Subcutaneous abdominal adipose tissue (tissue), 5 donors: ENCODE measurements around the gene CLK3.

Experiments
- H3K27ac ChIP-seq: one replicate; pipeline ENCODE4 v1.7.0; 2013; ENCODE audit warnings: low read depth, mild to moderate bottlenecking, inconsistent platforms, low read length, moderate library complexity
- H3K27me3 ChIP-seq, 5 donors: one replicate each; pipeline ENCODE4 v1.7.0; 2013; ENCODE audit warnings: low read length in 5 of 5, inconsistent platforms in 1 of 5; ENCODE audit not compliant: control insufficient read depth in 5 of 5, insufficient read depth in 4 of 5
- H3K36me3 ChIP-seq, 5 donors: one replicate each; pipeline ENCODE4 v1.7.0; 2013; ENCODE audit warnings: low read length in 5 of 5; ENCODE audit not compliant: control insufficient read depth in 5 of 5, insufficient read depth in 5 of 5
- H3K4me1 ChIP-seq, 5 donors: one replicate each; pipeline ENCODE4 v1.7.0; 2013; ENCODE audit warnings: low read length in 5 of 5, mild to moderate bottlenecking in 3 of 5, moderate library complexity in 1 of 5; ENCODE audit not compliant: control insufficient read depth in 5 of 5, insufficient read depth in 5 of 5
- H3K4me3 ChIP-seq, 5 donors: one replicate each; pipeline ENCODE4 v1.7.0; 2013; ENCODE audit warnings: low read length in 5 of 5, low read depth in 1 of 5
- H3K9ac ChIP-seq, 5 donors: one replicate each; pipeline ENCODE4 v1.7.0; 2013; ENCODE audit warnings: low read length in 5 of 5, mild to moderate bottlenecking in 4 of 5, moderate library complexity in 3 of 5
- H3K9me3 ChIP-seq, 5 donors: one replicate each; pipeline ENCODE4 v1.7.0; 2013; ENCODE audit warnings: low read length in 5 of 5; ENCODE audit not compliant: control insufficient read depth in 5 of 5
- donor health status: healthy.
- donor health status: healthy.
- donor health status: healthy.
- donor health status: healthy.
- donor health status: healthy.

CLK3 gene

DNA sequence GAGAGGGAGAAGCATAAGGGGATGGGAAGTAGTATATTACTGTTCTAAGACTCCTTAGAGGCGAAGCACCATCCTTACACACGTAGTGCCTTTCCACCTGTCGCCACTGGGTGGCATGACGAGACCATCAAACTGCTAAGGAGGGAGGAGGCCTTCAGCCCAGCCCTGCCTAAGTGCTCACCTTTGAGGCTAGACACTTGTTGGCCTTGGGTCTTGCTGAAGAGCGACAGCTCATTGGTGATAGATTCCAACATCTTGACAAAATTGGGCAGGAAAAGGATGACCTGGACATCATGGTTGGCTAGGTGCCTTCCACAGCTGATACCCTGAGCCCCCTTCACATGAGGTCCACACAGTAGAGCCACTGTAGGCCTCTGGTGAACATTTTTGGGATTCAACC, 19.6 kb downstream of the CLK3 start:
- Histone ChIP-seq H3K4me1 (peaks cover 0 to 4% (median 2%) of the 10 kb centered on the region in 5 donors), H3K9me3 (no peaks in the 10 kb centered on the region), H3K36me3 (peaks cover 9 to 98% (median 92%) of the 10 kb centered on the region in 5 donors), H3K27me3 (no peaks in the 10 kb centered on the region), H3K4me3 (no peak overlapping the region), H3K27ac (no peak overlapping the region), H3K9ac (no peak overlapping the region)

DNA sequence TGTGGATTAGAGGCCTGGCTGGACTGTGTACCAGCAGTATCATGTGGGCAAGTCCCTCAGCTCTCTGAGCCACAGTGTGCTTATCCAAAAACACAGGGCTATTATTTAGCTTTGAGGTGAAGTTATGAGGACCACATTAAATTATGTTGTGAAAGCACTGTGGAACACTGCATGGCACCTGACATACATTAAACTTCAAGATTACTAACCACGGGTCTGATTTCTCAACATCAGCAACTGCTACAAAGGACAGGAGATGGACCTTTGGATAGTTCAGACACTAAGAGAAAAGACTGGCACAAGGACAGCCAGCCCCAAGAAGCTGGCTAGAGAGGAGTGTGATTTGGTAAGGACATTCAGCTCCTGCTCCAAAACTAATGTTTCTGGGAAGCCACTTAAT, 21.3 kb downstream of the CLK3 start:
- H3K9me3 ChIP-seq: no peaks in the 10 kb centered on the region
- H3K27me3 ChIP-seq: no peaks in the 10 kb centered on the region
- peaks cover 9 to 88% (median 83%) of the 10 kb centered on the region in 5 donors for H3K36me3 ChIP-seq
- no peak overlapping the region for H3K4me3 ChIP-seq
- no peak overlapping the region for H3K9ac ChIP-seq
- H3K27ac ChIP-seq: no peak overlapping the region
- peaks cover 0 to 3% (median 0%) of the 10 kb centered on the region in 5 donors for H3K4me1 ChIP-seq

DNA sequence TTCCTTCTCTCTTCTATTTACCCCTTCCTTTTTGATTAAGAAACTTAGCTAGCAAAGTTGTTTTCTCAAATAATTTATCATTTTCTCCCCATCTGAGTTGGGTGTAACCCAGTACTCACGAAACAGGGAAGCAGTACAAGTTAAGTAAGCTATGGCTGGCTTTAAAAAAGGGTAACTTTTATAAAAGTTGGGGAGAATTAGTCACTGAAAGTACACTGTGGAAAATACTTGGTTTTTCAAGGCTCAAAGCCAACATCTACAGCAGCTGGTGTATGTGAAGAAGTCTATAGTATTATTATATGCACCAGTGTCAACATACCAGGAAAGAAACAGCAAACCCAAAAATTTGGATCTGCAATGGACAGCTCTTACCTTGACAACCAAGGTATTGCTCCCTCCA, 25.5 kb downstream of the CLK3 start:
- H3K27ac ChIP-seq: no peak overlapping the region
- H3K4me1 ChIP-seq: peaks cover 0 to 21% (median 14%) of the 10 kb centered on the region in 5 donors
- no peak overlapping the region for H3K9ac ChIP-seq
- peaks cover 0 to 58% (median 42%) of the 10 kb centered on the region in 5 donors for H3K36me3 ChIP-seq
- H3K27me3 ChIP-seq: no peaks in the 10 kb centered on the region
- H3K9me3 ChIP-seq: no peaks in the 10 kb centered on the region
- H3K4me3 ChIP-seq: no peak overlapping the region

DNA sequence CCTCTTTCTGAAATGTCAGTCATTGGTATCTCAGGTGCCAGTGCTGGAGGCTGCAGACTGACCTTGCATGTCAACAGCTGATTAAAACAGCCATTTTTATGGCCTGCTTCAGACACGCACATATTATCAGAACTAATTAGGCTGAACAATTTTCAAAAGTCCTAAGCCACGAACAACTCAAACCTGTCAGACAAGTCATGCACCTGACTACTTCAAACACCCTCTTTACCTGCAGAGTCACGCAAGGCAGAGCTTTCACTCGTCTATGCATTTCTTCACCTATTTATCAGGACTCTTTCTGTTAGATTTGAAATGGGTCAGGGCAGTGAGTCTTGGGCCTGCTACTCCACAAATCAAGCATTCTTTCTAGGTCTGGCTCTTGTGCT, 26.7 kb downstream of the CLK3 start:
- Histone ChIP-seq H3K9ac (peak overlapping the region in 1 of 5 donors; percentile 24), H3K9me3 (no peaks in the 10 kb centered on the region), H3K4me3 (no peak overlapping the region), H3K27ac (no peak overlapping the region), H3K27me3 (no peaks in the 10 kb centered on the region), H3K4me1 (peaks cover 0 to 21% (median 14%) of the 10 kb centered on the region in 5 donors), H3K36me3 (peaks cover 0 to 46% (median 31%) of the 10 kb centered on the region in 5 donors)

DNA sequence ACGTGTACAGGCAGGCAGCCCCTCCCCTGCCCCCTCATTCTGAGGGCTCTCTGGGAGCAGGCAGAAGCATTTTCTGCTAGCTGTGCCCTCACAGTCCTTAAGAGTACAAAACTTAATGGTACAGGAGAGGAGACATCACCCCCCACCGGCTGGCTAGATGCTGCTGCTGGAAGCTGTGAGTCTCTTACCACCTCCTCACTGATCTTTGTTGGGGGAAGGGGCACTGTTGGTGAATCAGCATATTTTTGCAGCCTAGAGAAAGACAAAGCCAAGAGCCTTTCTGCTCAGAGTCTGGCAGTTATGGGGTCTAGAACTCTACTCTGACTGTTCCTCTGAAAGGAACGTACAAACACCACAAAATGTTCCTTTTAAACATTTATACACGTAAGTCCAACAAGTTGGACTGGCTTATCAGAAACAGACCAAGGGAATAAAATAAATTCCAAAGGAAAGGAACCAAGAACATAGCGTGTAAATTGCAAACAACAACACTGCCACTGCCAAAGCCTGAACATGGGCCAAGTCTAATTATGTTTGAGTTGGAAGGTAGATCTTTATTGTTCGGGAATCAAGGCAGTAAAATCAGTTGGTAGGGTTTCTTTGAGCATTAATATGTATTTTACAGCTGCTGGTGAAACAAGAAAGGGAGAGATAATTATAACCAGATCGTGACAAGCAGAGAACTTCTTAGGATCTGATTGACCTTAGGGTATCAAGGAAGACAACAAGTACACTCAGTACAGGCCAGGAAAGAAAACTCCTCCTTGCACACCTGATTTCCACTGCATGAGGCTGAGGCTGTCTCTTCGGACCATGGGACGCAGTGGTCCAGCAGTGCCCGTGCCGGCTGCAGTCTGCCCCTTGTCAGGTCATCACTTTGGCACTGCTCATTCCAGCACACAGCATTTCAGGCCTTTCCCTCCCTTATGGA, 27.4 kb downstream of the CLK3 start:
- no peak overlapping the region for H3K27ac ChIP-seq
- peaks cover 0 to 44% (median 24%) of the 10 kb centered on the region in 5 donors for H3K36me3 ChIP-seq
- no peaks in the 10 kb centered on the region for H3K9me3 ChIP-seq
- H3K27me3 ChIP-seq: no peaks in the 10 kb centered on the region
- no peak overlapping the region for H3K4me3 ChIP-seq
- H3K9ac ChIP-seq: peak overlapping the region in 2 of 5 donors; percentile 3 to 23
- H3K4me1 ChIP-seq: peaks cover 0 to 21% (median 14%) of the 10 kb centered on the region in 5 donors

DNA sequence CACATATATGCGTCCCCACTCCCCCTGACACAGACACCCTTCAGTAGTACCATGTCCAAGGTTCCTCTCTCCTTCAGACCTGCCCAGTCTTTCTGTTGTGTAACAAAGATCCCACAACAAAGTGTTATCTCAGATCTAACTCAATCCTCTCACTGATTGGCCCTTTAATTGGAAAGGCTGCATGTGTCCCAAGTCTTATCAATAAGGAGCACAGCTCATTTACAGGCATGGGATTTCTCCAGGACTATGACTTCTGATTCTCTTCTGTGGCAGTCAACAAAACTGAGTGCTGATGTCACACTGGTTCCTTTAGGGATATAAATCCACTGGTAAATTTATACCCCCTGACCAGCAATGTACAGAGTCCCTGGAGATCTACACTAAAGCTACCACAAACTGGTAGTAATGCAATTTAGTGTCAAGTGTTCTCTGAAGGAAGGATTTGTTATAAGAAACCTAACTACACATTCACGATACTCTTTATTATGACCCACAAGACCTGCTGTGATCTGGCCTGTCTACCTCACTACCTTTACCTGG, 28.1 kb downstream of the CLK3 start:
- H3K4me1 ChIP-seq: peaks cover 0 to 27% (median 14%) of the 10 kb centered on the region in 5 donors
- H3K4me3 ChIP-seq: no peak overlapping the region
- no peak overlapping the region for H3K27ac ChIP-seq
- peak overlapping the region in 2 of 5 donors; percentile 3 to 23 for H3K9ac ChIP-seq
- H3K27me3 ChIP-seq: no peaks in the 10 kb centered on the region
- H3K9me3 ChIP-seq: no peaks in the 10 kb centered on the region
- peaks cover 0 to 39% (median 24%) of the 10 kb centered on the region in 5 donors for H3K36me3 ChIP-seq

DNA sequence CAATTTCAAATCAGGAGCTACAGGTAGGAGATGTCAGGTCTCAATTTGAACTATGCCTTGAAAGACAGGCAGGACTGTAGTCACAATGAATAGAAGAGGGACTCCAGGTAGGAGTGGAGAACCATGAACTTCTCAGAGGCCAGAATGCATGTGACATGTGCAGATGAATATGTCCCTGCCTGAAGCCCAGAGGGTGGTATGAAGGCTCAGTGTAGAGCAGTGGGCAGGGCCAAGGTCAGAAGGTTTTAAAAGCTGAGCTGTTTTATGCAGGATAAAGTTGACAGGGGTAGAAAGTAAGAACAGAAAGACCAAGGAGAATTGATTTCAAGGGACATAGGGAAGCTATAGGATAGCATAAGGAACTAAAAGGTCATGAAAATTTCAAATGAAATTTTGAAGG, 30.8 kb downstream of the CLK3 start:
- H3K4me1 ChIP-seq: peaks cover 5 to 43% (median 14%) of the 10 kb centered on the region in 5 donors

DNA sequence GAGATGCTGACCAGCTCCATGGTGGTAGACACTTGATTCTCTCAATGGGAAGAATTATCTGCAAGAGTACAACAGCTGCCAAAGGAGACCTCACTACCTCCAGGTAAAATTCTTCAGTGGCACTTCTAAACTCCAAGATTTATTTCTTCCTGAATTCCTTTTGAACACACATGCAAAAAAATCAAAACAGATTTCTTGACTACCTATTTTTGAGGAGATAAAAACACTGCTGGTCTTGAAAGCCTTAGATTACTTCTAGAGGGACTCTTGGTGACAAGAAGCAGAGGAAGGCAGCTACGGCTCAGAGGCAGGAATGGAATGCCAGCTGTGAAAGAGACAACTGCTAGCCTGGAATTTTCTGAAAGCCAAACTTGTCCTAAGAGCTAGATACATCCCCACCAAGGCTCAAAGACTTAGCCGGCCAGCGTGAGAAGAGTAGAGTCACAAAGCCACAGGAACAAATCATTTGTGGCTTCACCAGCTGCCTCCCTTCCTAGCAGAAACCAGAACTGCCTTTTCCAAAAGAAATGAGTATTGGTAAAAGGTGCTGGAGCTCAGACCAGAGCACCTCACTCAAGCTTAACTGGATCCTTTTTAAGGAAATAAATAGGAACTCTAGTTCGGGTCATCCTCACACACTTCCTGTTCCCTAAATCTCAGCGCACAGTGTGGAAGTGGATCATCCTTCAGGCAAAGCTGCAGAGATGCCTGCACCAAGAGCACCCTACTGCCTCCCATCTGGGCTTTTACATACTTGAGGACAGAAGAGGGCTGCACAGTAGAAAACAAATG, 32.6 kb downstream of the CLK3 start:
- Histone ChIP-seq H3K9ac (peak overlapping the region in 1 of 5 donors; percentile 2), H3K36me3 (peaks cover 0 to 10% (median 3%) of the 10 kb centered on the region in 5 donors), H3K27ac (no peak overlapping the region), H3K9me3 (no peaks in the 10 kb centered on the region), H3K27me3 (no peaks in the 10 kb centered on the region), H3K4me3 (no peak overlapping the region), H3K4me1 (peaks cover 5 to 41% (median 5%) of the 10 kb centered on the region in 5 donors)

More for the DNA sequence above, 30.8 kb downstream of the CLK3 start:
- H3K27me3 ChIP-seq: no peaks in the 10 kb centered on the region
- peaks cover 0 to 16% (median 3%) of the 10 kb centered on the region in 5 donors for H3K36me3 ChIP-seq
- no peak overlapping the region for H3K27ac ChIP-seq
- no peak overlapping the region for H3K4me3 ChIP-seq
- no peak overlapping the region for H3K9ac ChIP-seq
- H3K9me3 ChIP-seq: no peaks in the 10 kb centered on the region

DNA sequence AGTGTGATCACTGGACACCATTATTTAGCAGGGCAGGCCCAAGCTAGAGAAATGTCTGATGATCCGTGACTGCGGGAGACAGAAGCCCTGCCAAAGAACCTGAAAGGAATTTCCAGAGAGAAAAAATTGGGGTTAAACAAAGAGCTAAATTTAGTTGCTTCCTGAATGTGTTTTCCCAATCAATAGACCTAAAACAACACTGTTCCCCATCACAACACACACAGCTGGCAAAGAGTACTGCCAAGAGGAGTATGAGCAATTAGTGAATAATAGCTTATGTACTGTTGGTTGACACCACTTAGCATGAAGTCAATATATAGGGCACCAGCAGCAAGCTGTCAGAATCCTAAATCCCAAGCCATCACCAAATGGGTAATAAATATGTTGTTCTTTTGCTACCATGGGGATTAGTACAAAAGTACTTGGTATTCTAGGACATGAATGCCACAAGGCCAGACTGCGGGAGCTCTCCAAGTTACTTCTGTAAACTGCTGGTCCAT, 35.7 kb downstream of the CLK3 start:
- H3K36me3 ChIP-seq: peaks cover 0 to 13% (median 5%) of the 10 kb centered on the region in 5 donors
- no peaks in the 10 kb centered on the region for H3K27me3 ChIP-seq
- peak overlapping the region in 1 of 5 donors; percentile 27 for H3K9ac ChIP-seq
- H3K4me1 ChIP-seq: peaks cover 9 to 61% (median 21%) of the 10 kb centered on the region in 5 donors
- peak overlapping the region; percentile 35 for H3K27ac ChIP-seq
- no peak overlapping the region for H3K4me3 ChIP-seq
- H3K9me3 ChIP-seq: no peaks in the 10 kb centered on the region
